DLD1 (cell line): ENCODE data around the gene GALR2.

Source experiments
- in situ Hi-C: cut with HindIII; loops from 2 replicates; pipeline ENCODE4 v1.10.0; 2017; ENCODE audit warnings: low sequenced_read_pairs

GALR2 gene

GRCh38 chr17:76079535-76079955 is 5.0 kb downstream of the GALR2 start:
- in situ Hi-C loops, result no loop called here

GRCh38 chr17:76079956-76080767 is 5.6 kb downstream of the GALR2 start:
- in situ Hi-C loops, result no loop called here

- in situ Hi-C loops, result no loop called here
Measured at GRCh38 chr17:76080768-76081287, 6.2 kb downstream of the GALR2 start.

GRCh38 chr17:76081295-76082210 is 7.0 kb downstream of the GALR2 start:
- in situ Hi-C loops, result no loop called here

GRCh38 chr17:76082326-76083251 is 8.0 kb downstream of the GALR2 start:
- in situ Hi-C loops, result no loop called here

- in situ Hi-C loops, result no loop called here
Measured at GRCh38 chr17:76083536-76084182, 9.1 kb downstream of the GALR2 start.

- in situ Hi-C loops, result no loop called here
Measured at GRCh38 chr17:76085066-76085730, 10.6 kb downstream of the GALR2 start.

- in situ Hi-C loops, result no loop called here
Measured at GRCh38 chr17:76085731-76086366, 11.3 kb downstream of the GALR2 start.

GRCh38 chr17:76086384-76086783 is 11.8 kb downstream of the GALR2 start:
- in situ Hi-C loops, result no loop called here

GRCh38 chr17:76087531-76087930 is 12.9 kb downstream of the GALR2 start:
- in situ Hi-C loops, result no loop called here

- in situ Hi-C loops, result no loop called here
Measured at GRCh38 chr17:76088041-76088867, 13.7 kb downstream of the GALR2 start.

GRCh38 chr17:76088868-76089576 is 14.4 kb downstream of the GALR2 start:
- in situ Hi-C loops, result no loop called here

- in situ Hi-C loops, result no loop called here
Measured at GRCh38 chr17:76089680-76090516, 15.3 kb downstream of the GALR2 start.

GRCh38 chr17:76090517-76091129 is 16.0 kb downstream of the GALR2 start:
- in situ Hi-C loops, result no loop called here

GRCh38 chr17:76091526-76092286 is 17.1 kb downstream of the GALR2 start:
- in situ Hi-C loops, result no loop called here
